Lung (tissue), 12 donors: ENCODE data around the gene RNF214. TPM values are rescaled to one million over a fixed set of nuclear protein-coding genes. Genes with fewer than 3 reads are reported as not detected.

ENCODE experiments used
- ATAC-seq: fragments of 200-7000 bp; cut with Tn5 transposase; one replicate; pipeline ENCODE4 v1.9.1; 2020; ENCODE audit warnings: moderate number of reproducible peaks; ENCODE audit not compliant: insufficient read depth, low FRiP score
- DNase-seq, 3 donors: peaks; one replicate each; pipeline ENCODE4 v3.0.0-alpha.2; 2013 to 2017
- H3K27ac ChIP-seq, 2 donors: one replicate each; pipeline ENCODE4 v1.5.1; 2013; ENCODE audit warnings: mild to moderate bottlenecking in 2 of 2, moderate library complexity in 2 of 2, control low read depth in 1 of 2, inconsistent platforms in 1 of 2, low read depth in 1 of 2, low read length in 1 of 2
- H3K27me3 ChIP-seq, 3 donors: one replicate each; pipeline ENCODE4 v1.5.1; 2013; ENCODE audit warnings: low read length in 2 of 3; ENCODE audit not compliant: control insufficient read depth in 3 of 3, insufficient read depth in 3 of 3
- H3K36me3 ChIP-seq, 4 donors: one replicate each; pipeline ENCODE4 v1.5.1; 2013; ENCODE audit warnings: low read length in 4 of 4, mild to moderate bottlenecking in 1 of 4, moderate library complexity in 1 of 4; ENCODE audit not compliant: control insufficient read depth in 4 of 4, insufficient read depth in 4 of 4
- H3K4me1 ChIP-seq, 5 donors: one replicate each; pipeline ENCODE4 v1.5.1; 2013; ENCODE audit warnings: low read length in 5 of 5, mild to moderate bottlenecking in 2 of 5, moderate library complexity in 1 of 5; ENCODE audit not compliant: control insufficient read depth in 5 of 5, insufficient read depth in 5 of 5
- H3K4me3 ChIP-seq: one replicate; pipeline ENCODE4 v1.5.1; 2013; ENCODE audit warnings: mild to moderate bottlenecking, control low read depth, moderate library complexity
- H3K9ac ChIP-seq, 2 donors: one replicate each; pipeline ENCODE4 v1.5.1; 2013; ENCODE audit warnings: low read length in 2 of 2, control low read depth in 1 of 2; ENCODE audit not compliant: insufficient read depth in 1 of 2
- H3K9me3 ChIP-seq, 4 donors: one replicate each; pipeline ENCODE4 v1.5.1; 2013; ENCODE audit warnings: low read length in 3 of 4, mild to moderate bottlenecking in 1 of 4, moderate library complexity in 1 of 4; ENCODE audit not compliant: control insufficient read depth in 4 of 4, insufficient read depth in 3 of 4
- WGBS, 2 donors: extraction: QIAGEN DNeasy Blood & Tissue Kit; methylation state at CpG; one replicate each; pipeline ENCODE4 v1.1.7; 2013; 5-methylcytosine and 5-hydroxymethylcytosine counted together
- polyA plus RNA-seq, 2 donors: library from polyadenylated mRNA; stranded (reverse); fragments of 200-250 nt; gene quantifications; one replicate each; pipeline ENCODE4 v1.2.1, GENCODE V29; 2013
- total RNA-seq, 2 donors: library from RNA; depleted of rRNA in 1 of 2; stranded (reverse); fragments of >200 nt in 1 of 2; gene quantifications; one replicate each; pipeline ENCODE4 v1.2.1, GENCODE V29; 2014 to 2021
- TF ChIP-seq, protein P1 (sequence below): IDR thresholded peaks from 2 replicates; pipeline ENCODE4 v1.5.1; 2012; ENCODE audit warnings: mild to moderate bottlenecking; ENCODE audit errors: control extremely low read depth, extremely low read depth
- donor health status: control.
- donor health status: control.
- donor health status: Bipolar disorder and iron deficiency.
- donor health status: healthy.
- donor health status: DM: yes; HTN: yes; CAD: no.

Gene RNF214
- total and polyA plus RNA-seq, 4 donors = 8.6 to 19.8 (median 14.6) TPM

DNA sequence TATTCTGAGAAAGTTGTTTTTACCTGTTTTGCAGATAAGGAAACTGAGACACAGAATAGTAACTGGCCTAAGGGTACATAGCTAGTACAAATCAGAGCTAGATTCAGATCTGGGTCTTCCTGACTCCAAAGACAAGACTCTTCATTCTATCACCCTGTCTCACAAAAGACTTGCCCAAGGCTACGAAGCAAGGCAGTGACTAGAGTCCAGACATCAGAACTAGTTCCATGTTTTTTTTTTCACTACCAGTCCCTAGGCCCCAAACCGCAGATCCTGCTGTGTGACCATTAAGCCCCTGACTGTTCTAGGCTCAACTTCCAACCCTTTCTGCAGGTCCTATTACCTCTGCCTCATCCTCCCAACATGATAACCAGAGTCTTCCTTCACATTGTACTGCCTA, 60.1 kb downstream of the RNF214 start:
- H3K36me3 ChIP-seq = peaks cover 28 to 42% (median 32%) of the 10 kb centered on the region in 4 donors
- TF ChIP-seq, protein P1, sequence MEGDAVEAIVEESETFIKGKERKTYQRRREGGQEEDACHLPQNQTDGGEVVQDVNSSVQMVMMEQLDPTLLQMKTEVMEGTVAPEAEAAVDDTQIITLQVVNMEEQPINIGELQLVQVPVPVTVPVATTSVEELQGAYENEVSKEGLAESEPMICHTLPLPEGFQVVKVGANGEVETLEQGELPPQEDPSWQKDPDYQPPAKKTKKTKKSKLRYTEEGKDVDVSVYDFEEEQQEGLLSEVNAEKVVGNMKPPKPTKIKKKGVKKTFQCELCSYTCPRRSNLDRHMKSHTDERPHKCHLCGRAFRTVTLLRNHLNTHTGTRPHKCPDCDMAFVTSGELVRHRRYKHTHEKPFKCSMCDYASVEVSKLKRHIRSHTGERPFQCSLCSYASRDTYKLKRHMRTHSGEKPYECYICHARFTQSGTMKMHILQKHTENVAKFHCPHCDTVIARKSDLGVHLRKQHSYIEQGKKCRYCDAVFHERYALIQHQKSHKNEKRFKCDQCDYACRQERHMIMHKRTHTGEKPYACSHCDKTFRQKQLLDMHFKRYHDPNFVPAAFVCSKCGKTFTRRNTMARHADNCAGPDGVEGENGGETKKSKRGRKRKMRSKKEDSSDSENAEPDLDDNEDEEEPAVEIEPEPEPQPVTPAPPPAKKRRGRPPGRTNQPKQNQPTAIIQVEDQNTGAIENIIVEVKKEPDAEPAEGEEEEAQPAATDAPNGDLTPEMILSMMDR = no peak
- no peak for DNase-seq
- H3K9me3 ChIP-seq = no peaks in the 10 kb centered on the region
- no peak for ATAC-seq
- no peak overlapping the region for H3K9ac ChIP-seq
- peaks cover 0 to 2% (median 0%) of the 10 kb centered on the region in 5 donors for H3K4me1 ChIP-seq
- no peaks in the 10 kb centered on the region for H3K27me3 ChIP-seq
- H3K27ac ChIP-seq = no peak overlapping the region
- WGBS, 2 donors = 92 to 100% methylated on average over 2 of the region's 2 CpGs
- no peak overlapping the region for H3K4me3 ChIP-seq

DNA sequence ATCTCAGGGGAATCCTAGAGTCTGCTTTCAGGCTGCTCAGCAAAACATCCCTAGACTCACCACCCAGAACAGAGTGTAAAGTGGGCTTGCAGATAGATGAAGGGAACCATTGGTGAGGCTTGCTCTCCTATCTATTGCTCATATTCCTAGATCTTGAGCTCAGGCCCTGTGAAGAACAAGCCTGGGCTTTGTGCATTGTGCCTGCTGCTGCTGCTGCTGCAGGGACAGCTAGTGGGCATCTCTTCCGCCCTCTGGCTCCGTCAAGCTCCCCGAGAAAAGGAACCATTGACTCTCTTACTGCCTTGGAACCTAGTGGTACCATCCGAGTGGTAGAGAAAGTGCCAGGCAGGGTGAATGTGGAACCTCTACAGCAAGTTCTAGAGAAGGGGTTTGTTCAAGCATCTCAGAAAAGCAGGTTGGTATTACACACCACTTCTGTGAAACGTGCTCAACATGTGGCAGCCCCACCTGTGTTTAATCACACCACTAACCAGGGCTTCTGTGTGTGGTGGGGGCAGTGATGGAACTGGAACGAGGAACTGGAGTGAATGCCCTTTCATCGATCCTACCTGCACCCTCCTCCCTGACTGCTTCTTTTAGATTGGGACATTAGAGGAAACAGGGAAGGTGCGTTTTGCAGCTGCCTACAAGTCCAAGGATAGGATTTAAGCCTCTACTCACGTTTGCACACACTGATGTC, 63.1 kb downstream of the RNF214 start:
- TF ChIP-seq, protein P1 = no peak
- ATAC-seq = no peak
- Histone ChIP-seq H3K9me3 (no peaks in the 10 kb centered on the region), H3K4me1 (peaks cover 0 to 11% (median 5%) of the 10 kb centered on the region in 5 donors), H3K36me3 (peaks cover 9 to 26% (median 12%) of the 10 kb centered on the region in 4 donors), H3K27ac (no peak overlapping the region), H3K9ac (no peak overlapping the region), H3K4me3 (no peak overlapping the region), H3K27me3 (no peaks in the 10 kb centered on the region)
- WGBS, 2 donors = 87 to 88% methylated on average over 9 of the region's 9 CpGs
- DNase-seq = no peak

DNA sequence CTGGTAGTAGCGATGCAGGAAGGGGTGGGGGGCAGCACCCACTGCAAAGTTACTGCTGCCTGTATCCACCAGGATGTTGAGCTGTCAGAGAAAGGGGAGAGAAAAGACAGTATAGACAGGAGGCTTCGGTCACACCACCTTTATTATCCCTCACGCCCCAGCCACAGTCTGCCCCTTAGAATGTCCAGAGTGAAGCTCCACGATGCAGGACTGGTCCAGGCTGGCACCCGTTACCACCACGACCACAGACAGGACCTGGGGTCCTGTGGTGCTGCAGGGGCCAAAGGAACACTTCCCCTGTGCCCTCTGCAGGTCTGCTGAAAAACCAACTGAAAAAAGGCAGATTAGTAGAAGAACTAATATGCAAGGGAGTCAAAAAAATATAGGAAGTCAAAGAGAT, 64.4 kb downstream of the RNF214 start:
- Histone ChIP-seq H3K36me3 (peaks cover 4 to 20% (median 6%) of the 10 kb centered on the region in 4 donors), H3K4me1 (peaks cover 0 to 17% (median 5%) of the 10 kb centered on the region in 5 donors), H3K27me3 (no peaks in the 10 kb centered on the region), H3K4me3 (no peak overlapping the region), H3K9ac (no peak overlapping the region), H3K9me3 (no peaks in the 10 kb centered on the region), H3K27ac (no peak overlapping the region)
- no peak for ATAC-seq
- TF ChIP-seq, protein P1 = no peak
- no peak for DNase-seq
- WGBS, 2 donors = 87 to 93% methylated on average over 6 of the region's 6 CpGs

DNA sequence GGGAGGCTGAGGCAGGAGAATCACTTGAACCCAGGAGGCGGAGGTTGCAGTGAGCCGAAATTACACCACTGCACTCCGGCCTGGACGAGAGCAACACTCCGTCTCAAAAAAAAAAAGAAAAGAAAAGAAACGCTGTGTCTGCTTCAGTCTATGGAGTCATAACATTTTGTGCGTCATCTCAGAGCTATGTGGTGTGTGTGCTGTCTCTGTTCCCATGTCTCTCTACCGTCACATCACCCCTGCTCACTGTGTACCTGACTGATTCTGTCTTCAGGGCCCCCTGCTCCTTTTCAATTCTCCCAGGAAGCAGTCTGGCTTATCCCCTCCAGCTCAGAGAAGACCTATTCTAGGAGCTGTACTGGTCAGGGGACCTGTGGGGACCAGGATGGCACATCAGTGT, 65.7 kb downstream of the RNF214 start:
- Histone ChIP-seq H3K9me3 (no peaks in the 10 kb centered on the region), H3K27me3 (no peaks in the 10 kb centered on the region), H3K36me3 (peaks cover 0 to 13% (median 5%) of the 10 kb centered on the region in 4 donors), H3K4me3 (no peak overlapping the region), H3K27ac (no peak overlapping the region), H3K9ac (no peak overlapping the region), H3K4me1 (peaks cover 0 to 17% (median 5%) of the 10 kb centered on the region in 5 donors)
- DNase-seq (no peak), ATAC-seq (no peak)
- 97 to 98% methylated on average over 8 of the region's 8 CpGs for WGBS, 2 donors
- TF ChIP-seq, protein P1 = no peak
